IPS-20b (cell line): ENCODE data around the gene PHLDB2.

Experiments
- H3K27ac ChIP-seq: one replicate; pipeline ENCODE4 v1.5.1; 2013; ENCODE audit warnings: low read length
- H3K27me3 ChIP-seq: 2 replicates; pipeline ENCODE4 v1.6.1; 2013; ENCODE audit warnings: mild to moderate bottlenecking, low read length, inconsistent platforms; ENCODE audit not compliant: insufficient read depth
- H3K36me3 ChIP-seq: 2 replicates; pipeline ENCODE4 v1.6.1; 2013; ENCODE audit warnings: low read depth, mild to moderate bottlenecking, inconsistent platforms, low read length, moderate library complexity; ENCODE audit not compliant: insufficient read depth
- H3K4me1 ChIP-seq: 2 replicates; pipeline ENCODE4 v1.6.1; 2013; ENCODE audit warnings: mild to moderate bottlenecking, control low read depth, inconsistent platforms, low read length, moderate library complexity; ENCODE audit not compliant: insufficient read depth
- H3K4me3 ChIP-seq: 2 replicates; pipeline ENCODE4 v1.5.1; 2013; ENCODE audit warnings: mild to moderate bottlenecking, low read length, inconsistent platforms
- H3K9ac ChIP-seq: 2 replicates; pipeline ENCODE4 v1.6.1; 2013; ENCODE audit warnings: low read depth, mild to moderate bottlenecking, inconsistent platforms, low read length, moderate library complexity
- H3K9me3 ChIP-seq: 2 replicates; pipeline ENCODE4 v1.6.1; 2013; ENCODE audit warnings: mild to moderate bottlenecking, low read depth, low read length, inconsistent platforms; ENCODE audit not compliant: insufficient read depth

Gene PHLDB2

DNA sequence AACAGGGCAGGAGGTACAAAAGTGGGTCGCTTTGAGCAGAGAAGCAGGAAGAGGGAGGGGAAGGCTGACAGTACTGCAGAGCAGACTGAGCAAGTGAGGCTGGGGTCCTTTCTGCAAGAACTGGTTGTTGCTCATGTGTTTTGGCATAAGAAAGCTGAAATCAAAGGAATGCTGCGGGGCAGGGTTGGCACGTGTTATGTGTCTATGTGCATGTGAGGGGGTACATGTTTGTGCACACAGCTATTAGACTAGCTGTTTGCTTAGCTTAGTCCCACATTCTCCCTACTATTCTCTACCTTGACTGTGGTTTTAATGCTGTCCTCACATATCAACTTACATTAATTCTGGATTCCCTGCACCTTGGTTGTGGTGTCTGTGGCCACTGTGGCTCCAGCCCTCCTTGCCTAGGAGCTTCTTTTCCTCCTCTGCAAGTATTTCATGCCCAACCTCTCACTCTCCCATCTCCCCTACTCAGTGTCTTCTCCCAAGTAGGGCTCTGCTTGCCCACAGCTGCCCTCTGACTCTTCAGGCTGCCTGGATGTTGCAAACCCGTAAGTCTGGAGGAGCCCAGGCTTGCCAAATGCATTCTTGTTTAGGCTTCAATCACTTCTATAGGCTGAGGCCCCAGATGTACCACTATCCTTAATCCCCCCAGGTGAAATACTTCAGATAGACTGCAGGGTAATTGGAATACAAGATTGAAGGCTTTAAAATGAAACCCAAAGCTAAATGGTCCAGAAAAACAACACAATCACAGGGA, 144.4 kb downstream of the PHLDB2 start:
- Histone ChIP-seq H3K27ac (no peak overlapping the region), H3K9me3 (no peaks in the 10 kb centered on the region), H3K27me3 (peaks cover 50% of the 10 kb centered on the region), H3K4me1 (peaks cover 11% of the 10 kb centered on the region; the same call in 1 of the 2 replicates), H3K36me3 (peaks cover 30% of the 10 kb centered on the region; the same call in 1 of the 2 replicates), H3K9ac (no peak overlapping the region), H3K4me3 (no peak overlapping the region)

DNA sequence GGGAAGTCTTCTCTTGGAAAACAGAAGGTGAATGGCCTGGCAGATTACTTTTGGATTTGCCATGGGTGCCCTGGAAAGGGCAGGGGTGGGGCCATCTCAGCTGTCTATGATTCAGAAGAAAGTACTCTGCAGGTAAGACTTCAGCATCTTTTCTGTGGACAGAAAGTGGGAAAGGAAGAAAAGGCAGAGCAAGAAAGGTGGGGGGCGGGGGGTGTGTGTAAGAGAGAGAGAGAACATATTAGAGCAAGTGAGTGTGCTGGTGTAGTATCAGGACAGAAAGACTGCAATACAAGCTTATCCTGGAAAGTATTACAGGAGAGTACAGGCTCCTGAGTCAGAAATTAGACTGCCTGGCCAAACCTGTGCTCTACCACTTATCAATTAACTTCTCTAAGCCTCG, 145.1 kb downstream of the PHLDB2 start:
- Histone ChIP-seq H3K9me3 (no peaks in the 10 kb centered on the region), H3K36me3 (peaks cover 30% of the 10 kb centered on the region; the same call in 1 of the 2 replicates), H3K9ac (no peak overlapping the region), H3K27me3 (peaks cover 43% of the 10 kb centered on the region), H3K4me3 (no peak overlapping the region), H3K27ac (no peak overlapping the region), H3K4me1 (peaks cover 11% of the 10 kb centered on the region; the same call in 1 of the 2 replicates)

DNA sequence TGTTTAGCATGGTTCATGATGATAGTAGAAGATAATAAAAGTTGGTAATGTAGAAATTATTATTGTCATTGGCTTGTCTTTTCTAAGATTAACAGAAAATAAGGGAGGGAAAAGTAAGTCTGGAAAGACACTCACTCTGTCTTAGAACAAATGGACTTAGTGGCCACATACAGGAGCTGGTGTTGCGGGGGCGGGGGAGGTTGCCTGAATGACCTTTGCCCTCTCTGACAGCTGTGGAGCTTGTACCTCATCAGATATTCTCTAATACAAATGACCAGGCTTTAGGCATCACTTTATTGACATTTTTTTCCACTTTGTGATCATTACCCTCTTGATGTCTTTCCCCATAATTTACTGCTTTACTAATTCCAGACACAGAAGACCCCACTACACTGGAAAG, 145.6 kb downstream of the PHLDB2 start:
- peaks cover 30% of the 10 kb centered on the region; the same call in 1 of the 2 replicates for H3K36me3 ChIP-seq
- H3K9me3 ChIP-seq: no peaks in the 10 kb centered on the region
- H3K4me1 ChIP-seq: peaks cover 11% of the 10 kb centered on the region; the same call in 1 of the 2 replicates
- H3K27me3 ChIP-seq: peaks cover 38% of the 10 kb centered on the region
- H3K27ac ChIP-seq: no peak overlapping the region
- H3K4me3 ChIP-seq: no peak overlapping the region
- no peak overlapping the region for H3K9ac ChIP-seq

DNA sequence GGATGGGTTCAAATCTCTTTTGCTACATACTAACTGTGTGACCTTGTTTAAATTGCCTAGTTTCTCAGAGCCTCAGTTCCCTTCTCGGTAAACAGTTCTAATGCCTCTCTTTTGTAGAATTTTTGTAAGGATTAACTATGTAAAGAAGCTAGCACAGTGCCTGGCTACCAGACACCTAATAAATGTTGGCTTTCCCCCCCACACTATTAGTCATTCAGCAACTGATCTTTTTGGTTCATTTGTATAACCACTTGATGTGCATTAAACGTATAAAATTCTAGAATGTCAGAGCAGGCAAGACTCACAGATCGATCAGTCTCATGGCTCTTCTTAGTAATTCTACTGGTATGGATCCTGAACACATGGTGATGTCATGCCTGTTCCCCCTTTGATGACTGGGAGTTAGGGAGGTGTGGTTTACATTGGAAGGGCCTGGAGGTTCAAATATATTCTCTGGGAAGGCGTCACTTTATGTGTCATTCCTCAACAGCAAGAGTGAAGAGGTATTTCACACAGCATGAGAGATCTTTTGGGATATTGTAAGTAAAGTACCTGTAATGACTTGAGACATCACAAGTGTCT, 146.1 kb downstream of the PHLDB2 start:
- Histone ChIP-seq H3K9ac (no peak overlapping the region), H3K36me3 (peaks cover 30% of the 10 kb centered on the region; the same call in 1 of the 2 replicates), H3K27me3 (peaks cover 33% of the 10 kb centered on the region), H3K27ac (no peak overlapping the region), H3K4me3 (no peak overlapping the region), H3K9me3 (no peaks in the 10 kb centered on the region), H3K4me1 (peaks cover 7% of the 10 kb centered on the region; the same call in 1 of the 2 replicates)

DNA sequence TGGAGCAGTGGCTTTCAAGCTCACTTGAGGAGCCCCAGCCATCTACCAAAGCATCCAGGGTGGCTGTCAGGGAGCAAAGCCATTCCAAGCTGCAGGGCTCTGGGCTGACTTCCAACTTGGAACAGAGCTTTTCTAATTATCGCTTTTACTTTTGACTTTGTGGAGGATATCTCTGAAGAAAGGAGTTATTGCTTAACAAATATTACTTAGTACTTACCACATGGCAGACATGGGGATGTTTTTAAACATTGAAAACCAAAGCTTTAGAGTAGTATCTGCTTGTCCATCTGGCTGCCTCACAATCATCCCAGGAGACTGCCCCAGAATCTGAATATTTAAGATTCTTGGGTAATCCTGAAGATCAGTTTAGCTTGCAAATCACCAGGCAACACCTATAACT, 148.6 kb downstream of the PHLDB2 start:
- no peaks in the 10 kb centered on the region for H3K4me1 ChIP-seq

DNA sequence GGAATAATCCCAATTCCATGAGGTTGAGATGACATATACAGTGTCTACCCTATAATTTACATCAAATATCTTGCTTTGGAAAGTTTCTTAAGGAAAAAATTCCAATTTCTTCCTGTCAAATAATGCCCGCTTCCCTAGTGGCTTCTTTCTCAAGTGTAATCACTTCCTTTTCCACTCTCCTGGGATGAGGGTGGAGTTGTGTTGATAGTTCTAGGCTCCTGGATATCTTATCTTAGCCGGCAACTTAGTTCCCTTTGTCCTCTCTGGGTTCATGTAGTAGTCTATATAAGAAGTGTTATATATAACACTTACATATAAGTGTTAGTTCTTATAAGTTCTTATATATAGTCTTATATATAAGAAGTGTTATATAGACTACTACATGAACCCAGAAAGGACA, 150.6 kb downstream of the PHLDB2 start:
- no peak overlapping the region for H3K4me3 ChIP-seq
- H3K9ac ChIP-seq: no peak overlapping the region
- no peaks in the 10 kb centered on the region for H3K27me3 ChIP-seq
- H3K27ac ChIP-seq: no peak overlapping the region
- no peaks in the 10 kb centered on the region for H3K9me3 ChIP-seq
- H3K36me3 ChIP-seq: peaks cover 20% of the 10 kb centered on the region; the same call in 1 of the 2 replicates
- no peaks in the 10 kb centered on the region for H3K4me1 ChIP-seq

More for the DNA sequence above, 148.6 kb downstream of the PHLDB2 start:
- peaks cover 30% of the 10 kb centered on the region; the same call in 1 of the 2 replicates for H3K36me3 ChIP-seq
- H3K27me3 ChIP-seq: peaks cover 11% of the 10 kb centered on the region
- H3K4me3 ChIP-seq: no peak overlapping the region
- H3K9ac ChIP-seq: no peak overlapping the region
- H3K9me3 ChIP-seq: no peaks in the 10 kb centered on the region
- no peak overlapping the region for H3K27ac ChIP-seq

DNA sequence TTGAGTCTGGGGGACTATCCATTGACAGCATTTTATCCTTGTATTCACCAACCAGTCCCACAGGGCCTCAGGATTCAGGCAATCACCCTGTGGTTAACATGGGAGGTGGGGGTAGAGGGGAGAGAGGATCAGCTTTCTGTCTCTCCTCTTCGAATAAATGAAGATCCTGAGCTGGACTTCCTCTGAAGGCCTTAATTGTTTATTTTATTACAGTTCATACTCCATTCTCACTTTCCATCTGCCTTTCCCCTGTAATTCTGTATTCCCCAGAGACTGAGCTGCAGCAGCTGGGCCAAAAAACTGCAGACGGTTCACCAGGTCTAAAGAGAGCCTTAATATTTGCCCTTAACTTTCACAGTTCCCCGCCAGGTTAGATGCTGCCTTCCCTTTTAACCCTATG, 151.6 kb downstream of the PHLDB2 start:
- peaks cover 13% of the 10 kb centered on the region; the same call in 1 of the 2 replicates for H3K36me3 ChIP-seq
- H3K9ac ChIP-seq: no peak overlapping the region
- no peak overlapping the region for H3K27ac ChIP-seq
- H3K4me3 ChIP-seq: no peak overlapping the region
- H3K9me3 ChIP-seq: no peaks in the 10 kb centered on the region
- H3K27me3 ChIP-seq: no peaks in the 10 kb centered on the region
- H3K4me1 ChIP-seq: no peaks in the 10 kb centered on the region

DNA sequence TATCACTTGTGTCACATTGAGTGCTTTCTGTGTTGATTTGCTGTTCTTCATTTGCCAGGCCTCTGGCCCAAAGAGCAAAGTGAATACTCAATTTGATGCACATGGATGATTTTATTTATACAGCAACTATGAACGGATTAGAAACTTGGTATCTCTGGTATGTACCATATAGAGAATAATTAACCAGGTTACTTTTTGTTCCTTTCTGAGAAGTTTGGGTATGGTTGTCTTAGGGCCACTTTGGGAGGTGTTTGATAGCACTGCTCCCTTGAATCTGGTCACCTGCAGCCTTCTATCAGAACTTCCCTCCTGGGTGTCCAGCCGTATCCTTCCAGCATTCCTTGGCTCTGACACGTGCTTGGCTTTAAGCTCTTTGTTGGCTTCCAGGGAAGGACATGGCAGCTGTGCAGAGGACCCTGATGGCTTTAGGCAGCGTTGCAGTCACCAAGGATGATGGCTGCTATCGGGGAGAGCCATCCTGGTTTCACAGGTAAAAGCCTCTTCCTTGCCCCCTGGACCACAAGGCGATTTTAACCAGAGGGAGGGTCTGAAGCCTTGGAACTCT, 152.4 kb downstream of the PHLDB2 start:
- Histone ChIP-seq H3K36me3 (peaks cover 7% of the 10 kb centered on the region; the same call in 1 of the 2 replicates), H3K27me3 (no peaks in the 10 kb centered on the region), H3K9me3 (no peaks in the 10 kb centered on the region), H3K4me3 (no peak overlapping the region), H3K27ac (no peak overlapping the region), H3K4me1 (no peaks in the 10 kb centered on the region), H3K9ac (no peak overlapping the region)

DNA sequence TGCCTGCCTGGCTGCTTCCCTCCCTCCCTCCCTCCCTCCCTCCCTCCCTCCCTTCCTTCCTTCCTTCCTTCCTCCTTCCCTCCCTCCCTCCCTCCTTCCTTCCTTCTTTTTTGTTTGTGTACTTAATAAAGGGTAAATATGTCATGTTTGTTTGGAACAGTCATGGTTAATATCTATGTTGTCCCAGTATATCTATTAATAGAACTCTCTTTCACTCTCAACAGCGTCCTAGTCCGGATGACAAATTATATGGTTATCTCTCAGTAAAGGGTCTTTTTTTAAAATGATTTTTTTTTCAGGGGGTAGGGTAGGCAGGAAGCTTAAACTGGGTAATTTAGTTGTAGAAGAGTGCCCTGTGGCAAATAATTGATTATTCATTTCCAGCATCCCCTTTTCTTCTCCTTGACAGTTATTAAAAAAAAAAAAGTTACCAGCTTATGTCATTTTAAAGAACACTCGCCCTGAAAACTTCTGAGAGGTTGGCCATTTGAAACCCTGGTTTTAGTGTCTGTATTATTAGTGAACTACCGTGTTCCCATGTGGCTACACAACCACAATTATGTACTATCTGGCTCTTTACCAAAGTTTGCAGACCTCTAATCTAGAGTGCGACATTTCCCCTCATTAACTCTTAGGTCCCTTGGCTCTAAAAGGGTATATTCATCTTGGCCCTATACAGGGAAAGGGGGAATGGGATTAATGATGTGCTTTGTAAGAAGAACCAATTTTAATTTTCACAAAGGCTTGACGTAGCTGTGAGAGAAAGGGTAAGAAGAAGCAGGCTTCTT, 153.3 kb downstream of the PHLDB2 start:
- Histone ChIP-seq H3K9ac (no peak overlapping the region), H3K36me3 (peaks cover 7% of the 10 kb centered on the region; the same call in 1 of the 2 replicates), H3K27me3 (no peaks in the 10 kb centered on the region), H3K27ac (no peak overlapping the region), H3K4me3 (no peak overlapping the region), H3K4me1 (no peaks in the 10 kb centered on the region), H3K9me3 (no peaks in the 10 kb centered on the region)

DNA sequence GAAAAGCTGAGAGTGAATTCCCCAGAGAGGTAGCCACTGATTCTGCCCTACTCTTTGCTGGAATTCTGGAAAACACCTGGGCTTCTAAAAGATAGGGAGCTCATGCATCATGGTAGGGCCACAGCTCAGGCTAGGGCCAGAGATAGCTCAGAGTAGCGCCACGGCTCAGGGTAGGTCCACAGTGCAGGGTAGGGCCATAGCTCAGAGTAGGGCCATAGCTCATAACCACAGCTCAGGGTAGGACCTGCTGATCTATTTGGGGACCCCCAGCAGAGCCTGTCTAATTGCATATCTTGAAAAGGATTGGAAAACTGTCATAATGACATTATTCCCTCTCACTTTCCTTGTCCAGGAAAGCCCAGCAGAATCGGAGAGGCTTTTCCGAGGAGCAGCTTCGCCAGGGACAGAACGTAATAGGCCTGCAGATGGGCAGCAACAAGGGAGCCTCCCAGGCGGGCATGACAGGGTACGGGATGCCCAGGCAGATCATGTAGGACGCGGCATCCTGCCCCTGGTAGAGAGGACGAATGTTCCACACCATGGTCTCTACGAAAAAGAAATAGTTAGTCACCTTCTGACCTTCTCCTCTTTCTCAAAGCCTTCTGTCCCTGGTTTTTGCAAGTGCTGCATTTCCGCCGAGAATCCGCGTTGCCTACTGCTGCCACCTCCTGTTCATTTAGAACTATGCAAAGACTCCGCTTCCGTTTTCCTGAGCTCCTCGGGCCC, 154.2 kb downstream of the PHLDB2 start:
- H3K36me3 ChIP-seq: peaks cover 7% of the 10 kb centered on the region; the same call in 1 of the 2 replicates
- H3K27me3 ChIP-seq: no peaks in the 10 kb centered on the region
- no peak overlapping the region for H3K27ac ChIP-seq
- no peak overlapping the region for H3K9ac ChIP-seq
- no peak overlapping the region for H3K4me3 ChIP-seq
- no peaks in the 10 kb centered on the region for H3K4me1 ChIP-seq
- no peaks in the 10 kb centered on the region for H3K9me3 ChIP-seq

DNA sequence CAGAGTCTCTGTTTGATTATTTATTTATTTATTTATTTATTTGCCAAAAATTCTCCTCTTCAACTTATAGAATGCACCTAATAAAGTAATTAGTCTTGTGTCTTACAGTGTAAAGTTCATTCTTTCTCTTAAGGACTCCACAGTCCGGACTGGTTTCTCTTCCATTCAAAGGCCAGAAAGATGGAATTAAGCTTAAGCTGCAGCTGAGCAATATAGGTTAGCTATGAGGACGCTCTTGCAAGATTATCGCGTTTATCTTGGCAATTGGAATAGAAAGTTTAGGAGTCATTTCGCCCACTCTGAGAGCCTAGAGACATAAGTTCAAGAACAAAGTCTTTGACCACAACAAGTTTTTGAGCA, 154.7 kb downstream of the PHLDB2 start:
- H3K27me3 ChIP-seq: no peaks in the 10 kb centered on the region
- H3K27ac ChIP-seq: no peak overlapping the region
- H3K36me3 ChIP-seq: peaks cover 7% of the 10 kb centered on the region; the same call in 1 of the 2 replicates
- H3K4me1 ChIP-seq: no peaks in the 10 kb centered on the region
- no peak overlapping the region for H3K4me3 ChIP-seq
- no peaks in the 10 kb centered on the region for H3K9me3 ChIP-seq
- no peak overlapping the region for H3K9ac ChIP-seq
